Dedifferentiated amniotic fluid mesenchymal stem cell (primary cell): ENCODE results near the gene C12orf76.
"Not testable (repeated sequence)": the region's sequence is repeated elsewhere in the genome, so short reads cannot be mapped to it uniquely, and the experiment has no call there.

Source experiments
- DNase-seq: peaks from one replicate; pipeline ENCODE4 v3.0.0-alpha.2; 2016; ENCODE audit errors: extremely low spot score

Gene C12orf76

DNA sequence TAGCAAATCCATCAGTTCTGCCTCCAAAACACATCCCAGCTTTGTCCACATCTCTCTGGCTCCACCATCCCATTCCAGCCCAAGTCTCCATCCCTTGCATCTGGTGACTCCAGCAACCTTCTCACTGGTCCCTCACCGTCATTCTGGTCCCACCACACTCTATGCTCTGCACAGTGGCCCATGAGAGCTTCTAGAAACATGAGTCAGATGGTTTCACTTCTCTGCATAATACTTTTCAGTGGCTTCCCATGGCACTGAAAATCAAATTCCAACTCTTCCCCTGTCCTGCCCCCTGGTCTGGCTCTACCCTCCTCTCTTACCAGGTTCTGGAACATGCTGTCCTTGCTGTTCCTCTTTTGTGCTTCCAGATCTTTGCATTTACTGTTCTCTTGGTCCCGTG, 17.2 kb upstream of the C12orf76 start:
- no peak for DNase-seq

DNA sequence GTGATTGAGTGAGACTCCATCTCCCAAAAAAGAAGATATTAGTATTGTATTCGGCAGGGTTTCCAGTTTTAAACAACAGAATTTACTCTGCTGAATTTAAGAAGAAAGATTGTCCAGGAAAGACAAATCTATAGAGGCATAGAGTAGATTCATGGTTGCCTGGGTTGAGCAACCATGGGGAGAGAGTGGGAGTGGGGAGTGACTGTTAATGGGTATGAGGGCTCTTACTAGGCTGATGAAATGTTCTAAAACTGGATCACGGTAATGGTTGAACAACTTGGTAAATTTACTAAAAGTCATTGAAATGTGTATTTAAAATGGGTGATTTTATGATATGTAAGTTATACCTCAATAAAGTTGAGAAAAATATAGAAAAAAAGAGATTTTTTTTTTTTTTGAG, 13.9 kb upstream of the C12orf76 start:
- no peak for DNase-seq

- DNase-seq = no peak
Observed at GRCh38 chr12:110059651-110060000, 11.3 kb upstream of the C12orf76 start.

DNA sequence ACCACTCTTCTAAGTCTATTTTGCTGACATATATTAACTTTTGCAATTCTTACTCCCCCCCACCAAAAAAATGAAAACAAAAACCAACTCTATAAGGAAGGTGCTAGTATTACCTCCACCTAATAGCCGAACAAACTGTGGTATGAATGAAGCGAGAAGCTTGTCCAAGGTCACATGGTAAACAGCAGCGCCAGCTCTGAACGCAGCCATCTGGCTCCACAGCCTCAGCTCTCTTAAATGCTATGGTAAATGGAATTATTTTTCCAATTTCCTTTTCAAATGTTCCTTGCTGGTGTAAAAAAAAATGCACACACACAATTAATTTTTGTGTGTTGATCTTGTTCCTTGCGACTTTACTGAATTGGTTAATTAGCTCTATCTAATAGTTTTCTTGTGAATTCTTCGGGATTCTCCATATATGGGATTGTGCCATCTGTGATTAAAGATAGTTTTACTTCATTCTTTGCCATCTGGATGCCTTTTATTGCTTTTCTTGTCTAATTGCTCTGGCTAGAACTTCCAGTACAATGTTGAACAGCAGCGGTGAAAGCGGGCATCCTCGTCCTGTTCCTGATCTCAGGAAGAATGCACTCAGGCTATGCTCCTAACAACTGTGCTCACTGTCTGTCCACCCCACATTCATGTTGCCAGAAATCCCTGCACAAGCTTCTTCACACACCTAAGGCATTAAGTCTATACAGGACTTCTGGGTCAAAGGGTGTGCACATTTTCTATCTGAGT, 10.7 kb upstream of the C12orf76 start:
- DNase-seq = no peak

DNA sequence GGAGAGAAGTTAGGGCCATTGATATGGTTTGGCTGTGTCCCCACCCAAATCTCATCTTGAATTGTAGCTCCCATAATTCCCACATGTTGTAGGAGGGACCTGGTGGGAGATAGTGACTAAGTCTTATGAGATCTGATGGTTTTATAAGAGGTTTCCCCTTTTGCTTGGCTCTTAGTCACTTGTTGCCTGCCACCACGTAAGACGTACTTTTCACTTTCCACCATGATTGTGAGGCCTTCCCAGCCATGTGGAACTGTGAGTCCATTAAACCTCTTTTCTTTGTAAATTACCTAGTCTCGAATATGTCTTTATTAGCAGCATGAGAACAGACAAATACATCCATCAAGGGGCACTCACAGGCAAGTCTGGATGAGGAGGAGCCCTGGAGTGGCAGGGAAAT, 8.3 kb upstream of the C12orf76 start:
- DNase-seq = not testable (repeated sequence)

- peak; percentile 19 for DNase-seq
Observed at GRCh38 chr12:110055375-110056352, 7.3 kb upstream of the C12orf76 start.

DNA sequence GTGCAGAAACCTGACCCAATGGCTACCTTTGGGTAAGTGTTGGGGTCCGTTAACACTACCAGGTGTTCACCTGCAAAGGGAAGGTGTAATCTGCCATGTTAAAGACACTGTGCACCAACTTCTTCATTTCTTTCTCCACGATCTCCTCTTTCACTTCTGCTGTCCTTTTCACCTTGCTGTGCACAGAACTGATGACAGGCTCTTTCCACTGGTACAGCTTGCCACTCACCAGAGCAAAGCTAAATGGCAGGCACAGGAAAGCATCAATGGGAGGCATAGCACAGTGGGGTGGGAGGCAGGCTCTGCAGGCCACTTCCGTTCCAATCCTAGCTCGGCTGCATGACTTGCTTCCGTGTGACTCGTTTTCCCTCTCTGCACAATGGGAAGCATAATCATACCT, 2.6 kb upstream of the C12orf76 start:
- no peak for DNase-seq

DNA sequence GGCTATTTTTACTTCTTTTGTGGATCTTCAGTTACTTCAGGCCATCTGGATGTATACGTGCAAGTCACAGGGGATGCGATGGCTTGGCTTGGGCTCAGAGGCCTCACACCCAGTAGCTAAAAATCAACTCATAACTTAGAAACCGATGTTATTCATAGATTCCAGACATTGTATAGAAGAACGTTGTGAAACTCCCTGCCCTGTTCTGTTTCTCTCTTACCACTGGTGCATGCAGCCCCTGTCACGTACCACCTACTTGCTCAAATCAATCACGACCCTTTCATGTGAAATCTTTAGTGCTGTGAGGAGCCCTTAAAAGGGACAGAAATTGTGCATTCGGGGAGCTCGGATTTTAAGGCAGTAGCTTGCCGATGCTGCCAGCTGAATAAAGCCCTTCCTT, 1.3 kb upstream of the C12orf76 start:
- not testable (repeated sequence) for DNase-seq

- DNase-seq = not testable (repeated sequence)
Observed at GRCh38 chr12:110049034-110049433, 712 bp upstream of the C12orf76 start.

DNA sequence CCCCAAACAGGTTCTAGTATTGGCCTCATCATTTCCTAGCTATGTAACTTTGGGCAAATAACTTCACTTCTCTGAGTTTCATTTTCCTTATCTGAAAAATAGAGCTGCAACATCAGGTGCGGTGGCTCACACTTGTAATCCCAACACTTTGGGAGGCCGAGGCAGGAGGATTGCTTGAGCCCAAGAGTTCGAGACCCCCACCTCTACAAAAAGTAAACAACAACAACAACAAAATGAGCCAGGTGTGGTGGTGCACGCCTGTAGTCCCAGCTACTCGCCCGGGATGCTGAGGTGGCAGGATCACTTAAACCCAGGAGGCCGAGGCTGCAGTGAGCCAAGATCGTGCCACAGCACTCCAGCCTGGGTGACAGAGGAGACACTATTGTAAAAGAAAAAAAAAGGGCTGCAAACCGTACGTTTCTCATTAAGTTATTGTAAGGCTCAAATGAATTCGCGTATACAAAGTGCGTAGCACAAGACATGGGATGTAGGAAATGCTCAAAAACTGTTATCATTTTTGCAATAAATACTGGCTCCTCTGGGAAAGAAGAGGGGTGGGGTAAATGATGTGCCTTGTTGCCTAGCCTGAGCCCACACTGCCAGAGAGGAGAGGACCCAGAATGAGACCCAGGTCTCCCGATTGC, 903 bp downstream of the C12orf76 start:
- no peak for DNase-seq

GRCh38 chr12:110046451-110047187, 1.7 kb downstream of the C12orf76 start:
- no peak for DNase-seq

GRCh38 chr12:110042264-110042663, 6.1 kb downstream of the C12orf76 start:
- no peak for DNase-seq

DNA sequence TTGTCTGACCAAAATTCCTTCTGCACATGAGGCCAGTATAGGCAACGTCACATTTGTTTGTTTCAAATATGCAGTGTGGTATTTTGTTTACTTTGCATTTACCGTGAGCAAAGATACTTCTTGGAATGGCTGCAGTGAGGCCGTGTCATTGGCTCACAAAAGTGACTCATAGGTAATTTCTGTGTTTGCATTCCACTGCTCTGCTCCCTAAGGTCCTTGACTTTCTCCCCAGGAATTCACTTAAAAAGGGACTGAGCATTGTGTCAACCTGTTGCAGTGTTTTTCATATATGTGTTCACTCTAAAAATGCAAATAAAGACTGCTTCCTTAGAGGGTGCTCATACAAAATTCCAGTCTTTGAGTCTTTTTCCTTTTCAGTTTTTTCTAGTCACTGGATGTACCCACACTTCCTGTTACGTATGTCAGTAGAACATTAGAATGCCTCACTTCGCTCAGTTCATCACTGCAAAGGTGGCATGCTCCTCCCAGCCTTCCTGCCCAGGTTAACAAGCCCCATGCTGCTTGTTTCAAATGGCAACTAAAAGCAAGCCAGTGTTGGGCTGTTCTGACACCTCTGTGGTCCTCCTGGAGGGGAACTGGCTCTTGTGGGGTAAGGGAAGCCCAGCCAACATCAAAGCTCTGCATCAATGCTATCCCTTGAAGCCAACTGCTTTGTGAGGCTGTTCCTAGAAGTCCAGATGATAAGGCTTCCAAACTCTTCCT, 9.1 kb downstream of the C12orf76 start:
- peak; percentile 85 for DNase-seq

- no peak for DNase-seq
Observed at GRCh38 chr12:110038741-110039084, 9.6 kb downstream of the C12orf76 start.

GRCh38 chr12:110037315-110037714, 11.0 kb downstream of the C12orf76 start:
- DNase-seq = no peak

DNA sequence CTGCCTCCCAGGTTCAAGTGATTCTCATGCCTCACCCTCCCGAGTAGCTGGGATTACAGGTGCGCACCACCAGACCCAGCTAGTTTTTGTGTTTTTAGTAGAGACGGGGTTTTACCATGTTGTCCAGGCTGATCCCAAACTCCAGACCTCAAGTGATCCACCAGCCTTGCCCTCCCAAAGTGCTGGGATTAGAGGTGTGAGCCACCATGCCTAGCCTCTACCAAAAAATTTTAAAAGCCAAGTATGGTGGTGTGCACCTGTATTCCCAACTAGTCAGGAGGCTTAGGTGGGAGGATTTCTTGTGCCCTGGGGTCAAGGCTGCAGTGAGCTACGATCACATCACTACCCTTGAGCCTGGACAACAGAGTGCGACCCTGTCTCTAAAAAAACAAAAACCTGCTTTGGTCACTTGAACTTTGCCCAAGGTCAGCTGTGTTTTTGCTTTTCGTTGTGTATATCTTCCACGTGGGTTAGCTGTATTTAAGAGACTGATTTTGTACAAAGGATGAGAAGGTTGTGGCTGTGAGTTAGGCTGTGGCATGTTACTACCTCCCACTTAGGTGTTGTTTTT, 12.7 kb downstream of the C12orf76 start:
- DNase-seq = no peak

DNA sequence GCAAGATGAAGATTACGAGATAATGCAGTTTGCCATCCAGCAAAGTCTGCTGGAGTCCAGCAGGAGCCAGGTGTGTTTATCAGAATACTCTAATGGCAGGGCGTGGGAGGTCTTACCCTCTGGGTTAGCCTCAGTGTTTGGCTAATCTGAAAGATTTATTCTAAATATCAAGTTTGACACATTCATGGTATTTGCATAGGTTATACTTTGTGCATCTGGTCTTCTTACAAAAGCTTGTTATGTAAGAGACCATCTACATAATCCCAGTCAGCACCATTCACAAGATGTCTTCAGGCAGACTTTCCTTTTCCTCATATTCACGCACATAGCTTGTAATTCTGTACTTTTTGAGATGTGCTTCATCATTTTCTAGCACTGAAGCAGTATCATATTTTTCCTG, 14.4 kb downstream of the C12orf76 start:
- no peak for DNase-seq

- DNase-seq = no peak
Observed at GRCh38 chr12:110029290-110029815, 19.0 kb downstream of the C12orf76 start.

DNA sequence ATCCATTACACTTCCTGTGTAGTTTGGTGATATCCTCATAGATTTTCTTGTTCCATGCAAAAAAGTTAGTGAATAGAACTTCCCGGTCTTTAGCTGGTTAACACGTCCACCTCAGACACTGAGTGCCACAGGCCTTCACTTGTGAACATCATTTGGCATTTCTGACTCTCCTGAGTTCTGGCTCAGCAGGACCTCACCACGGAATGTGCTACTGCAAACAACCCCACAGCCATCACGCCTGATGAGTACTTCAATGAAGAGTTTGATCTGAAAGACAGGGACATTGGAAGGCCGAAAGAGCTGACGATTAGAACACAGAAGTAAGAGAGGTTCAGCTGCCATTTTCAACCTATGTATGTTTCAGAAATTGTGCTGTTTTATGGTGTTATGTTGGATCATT, 20.0 kb downstream of the C12orf76 start:
- no peak for DNase-seq

DNA sequence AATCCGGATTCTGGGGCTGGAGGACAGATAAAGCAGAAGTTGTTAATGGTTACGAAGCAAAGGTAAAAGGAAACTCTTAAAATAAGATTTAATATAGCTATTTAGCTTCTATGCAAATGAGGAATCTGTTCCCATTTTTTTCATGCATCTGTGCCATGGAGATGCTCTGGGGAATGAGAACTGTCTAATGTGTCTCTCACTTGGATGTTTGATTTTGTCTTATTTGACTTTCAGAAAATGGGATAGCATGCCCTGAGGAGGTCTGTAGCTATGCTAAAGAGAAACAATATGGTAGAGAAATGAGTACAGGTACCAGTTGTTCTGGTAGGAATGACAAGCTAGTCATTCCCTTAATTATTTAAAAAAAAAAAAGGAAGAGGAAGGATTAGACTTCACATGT, 24.3 kb downstream of the C12orf76 start:
- DNase-seq = no peak
